GM23338 (cell line): ENCODE measurements around the gene INTS6. TPM values are rescaled to one million over a fixed set of nuclear protein-coding genes. Genes with fewer than 3 reads are reported as not detected.

Experiments
- ATAC-seq: fragments of 200-7000 bp; cut with Tn5 transposase; 3 replicates; pipeline ENCODE4 v1.9.1; 2020
- DNase-seq: peaks from one replicate; pipeline ENCODE4 v3.0.0-alpha.2; 2015; ENCODE audit warnings: low spot score
- H2AFZ ChIP-seq: fragments of 200-600 bp; sonication (generic); 2 replicates; pipeline ENCODE4 v1.8.0; 2016; ENCODE audit warnings: antibody characterized with exemption, mild to moderate bottlenecking, moderate library complexity
- H3F3A ChIP-seq: fragments of 200-600 bp; sonication (generic); replicated peaks from 2 replicates; pipeline ENCODE4 v1.8.0; 2017; ENCODE audit warnings: antibody characterized with exemption, mixed run types, low read depth
- H3K27ac ChIP-seq: fragments of 200-600 bp; sonication (generic); 2 replicates; pipeline ENCODE4 v1.6.1; 2016; ENCODE audit warnings: low read depth
- H3K27me3 ChIP-seq: fragments of 200-600 bp; sonication (generic); 2 replicates; pipeline ENCODE4 v1.8.0; 2016; ENCODE audit warnings: mild to moderate bottlenecking, mixed run types, moderate library complexity; ENCODE audit not compliant: insufficient read depth
- H3K36me3 ChIP-seq: fragments of 200-600 bp; sonication (generic); 2 replicates; pipeline ENCODE4 v1.8.0; 2016; ENCODE audit warnings: mild to moderate bottlenecking; ENCODE audit not compliant: insufficient read depth
- H3K4me1 ChIP-seq: fragments of 200-600 bp; sonication (generic); 2 replicates; pipeline ENCODE4 v1.8.0; 2016; ENCODE audit warnings: mild to moderate bottlenecking, moderate library complexity; ENCODE audit not compliant: insufficient read depth
- H3K4me2 ChIP-seq: fragments of 200-600 bp; sonication (generic); 2 replicates; pipeline ENCODE4 v1.7.1; 2017; ENCODE audit warnings: mixed run types
- H3K4me3 ChIP-seq: fragments of 200-600 bp; sonication (generic); 2 replicates; pipeline ENCODE4 v1.6.1; 2016; ENCODE audit warnings: mixed run types
- H3K79me2 ChIP-seq: fragments of 200-600 bp; sonication (generic); replicated peaks from 2 replicates; pipeline ENCODE4 v1.8.0; 2017; ENCODE audit warnings: mild to moderate bottlenecking; ENCODE audit not compliant: insufficient read depth
- H3K9me2 ChIP-seq: fragments of 200-600 bp; sonication (generic); 2 replicates; pipeline ENCODE4 v1.8.0; 2017; ENCODE audit not compliant: insufficient read depth
- H4K20me1 ChIP-seq: fragments of 200-600 bp; sonication (generic); replicated peaks from 2 replicates; pipeline ENCODE4 v1.8.0; 2017; ENCODE audit warnings: mild to moderate bottlenecking; ENCODE audit not compliant: insufficient read depth
- H3K27ac Mint-ChIP-seq: 2 replicates; pipeline ENCODE4 v1.8.0; 2020; ENCODE audit warnings: inconsistent platforms, mild to moderate bottlenecking, moderate library complexity, mixed read lengths
- H3K27me3 Mint-ChIP-seq: 3 replicates; pipeline ENCODE4 v1.8.0; 2022; ENCODE audit warnings: low read depth, mild to moderate bottlenecking, moderate library complexity, mixed read lengths, inconsistent platforms; ENCODE audit not compliant: insufficient read depth, poor library complexity
- H3K36me3 Mint-ChIP-seq: 3 replicates; pipeline ENCODE4 v1.8.0; 2021; ENCODE audit warnings: low read depth, mild to moderate bottlenecking, inconsistent platforms, moderate library complexity, mixed read lengths
- H3K4me1 Mint-ChIP-seq: 3 replicates; pipeline ENCODE4 v1.8.0; 2020; ENCODE audit warnings: mild to moderate bottlenecking, inconsistent platforms, mixed read lengths
- H3K4me3 Mint-ChIP-seq: 3 replicates; pipeline ENCODE4 v1.8.0; 2021; ENCODE audit warnings: moderate library complexity, mild to moderate bottlenecking, inconsistent platforms, mixed read lengths
- H3K9me3 Mint-ChIP-seq: 3 replicates; pipeline ENCODE4 v1.8.0; 2020; ENCODE audit warnings: moderate library complexity, mild to moderate bottlenecking, inconsistent platforms, mixed read lengths
- CREB1 ChIP-seq: fragments of 250-450 bp; sonication (Bioruptor Pico); IDR thresholded peaks from 2 replicates; pipeline ENCODE4 v1.5.0; 2020; ENCODE audit warnings: low read depth, mild to moderate bottlenecking, moderate library complexity
- EZH2 ChIP-seq: fragments of 200-600 bp; sonication (generic); IDR thresholded peaks from one replicate; pipeline ENCODE4 v1.8.0; 2017; ENCODE audit warnings: antibody characterized with exemption, mild to moderate bottlenecking, low read depth; ENCODE audit not compliant: unreplicated experiment
- EZH2phosphoT487 ChIP-seq: fragments of 200-600 bp; sonication (generic); IDR thresholded peaks from one replicate; pipeline ENCODE4 v1.8.1; 2018; ENCODE audit warnings: antibody characterized with exemption; ENCODE audit not compliant: unreplicated experiment
- JUNB ChIP-seq: IDR thresholded peaks from one replicate; pipeline ENCODE4 v1.6.1; 2016; ENCODE audit warnings: antibody characterized with exemption; ENCODE audit not compliant: unreplicated experiment
- NANOG ChIP-seq: IDR thresholded peaks from 2 replicates; pipeline ENCODE4 v1.6.1; 2016; ENCODE audit warnings: antibody characterized with exemption, borderline replicate concordance
- POLR2AphosphoS5 ChIP-seq: IDR thresholded peaks from 2 replicates; pipeline ENCODE4 v1.6.1; 2016; ENCODE audit warnings: antibody characterized with exemption, low read depth
- REST ChIP-seq: IDR thresholded peaks from one replicate; pipeline ENCODE4 v1.6.1; 2018; ENCODE audit warnings: antibody characterized with exemption; ENCODE audit not compliant: unreplicated experiment
- STAT1 ChIP-seq: IDR thresholded peaks from one replicate; pipeline ENCODE4 v1.6.1; 2016; ENCODE audit warnings: antibody characterized with exemption; ENCODE audit not compliant: unreplicated experiment
- ZNF114 ChIP-seq: fragments of 250-450 bp; sonication (Bioruptor Pico); IDR thresholded peaks from 2 replicates; pipeline ENCODE4 v1.5.0; 2020; ENCODE audit warnings: mild to moderate bottlenecking, moderate library complexity
- ZNF331 ChIP-seq: fragments of 250-450 bp; sonication (Bioruptor Pico); IDR thresholded peaks from 2 replicates; pipeline ENCODE4 v1.5.0; 2020; ENCODE audit warnings: low read depth, mild to moderate bottlenecking, moderate library complexity
- polyA plus RNA-seq: library from polyadenylated mRNA; unstranded; fragments of >200 nt; fragmentation: Nextera tagmentation; extraction: Ambion mirVana; gene quantifications from 2 replicates; pipeline ENCODE4 v1.2.1, GENCODE V29; 2016
- total RNA-seq: library from RNA; depleted of rRNA; stranded (reverse); fragments of >200 nt; shearing (Covaris generic); gene quantifications from 2 replicates; pipeline ENCODE4 v1.2.3, GENCODE V29; 2014
- TF ChIP-seq, protein P1 (sequence below): IDR thresholded peaks from 2 replicates; pipeline ENCODE4 v1.6.1; 2016; ENCODE audit warnings: antibody characterized with exemption
- TF ChIP-seq, protein P2 (sequence below): fragments of 250-450 bp; sonication (Bioruptor Pico); IDR thresholded peaks from 2 replicates; pipeline ENCODE4 v1.5.0; 2020; ENCODE audit warnings: mild to moderate bottlenecking, moderate library complexity
- TF ChIP-seq, protein P3 (sequence below), 2 experiments: fragments of 200-600 bp in 1 of 2; sonication (generic) in 1 of 2; conservative IDR thresholded peaks; 2 replicates each; pipeline versions ENCODE4 v1.5.1 to v1.6.1; 2016 to 2017; ENCODE audit warnings: antibody characterized with exemption in 2 of 2, low read depth in 2 of 2, mild to moderate bottlenecking in 2 of 2, moderate library complexity in 1 of 2

The INTS6 gene
- total and polyA plus RNA-seq, 2 experiments from 2014 or later = 24.8 to 38.6 TPM

DNA sequence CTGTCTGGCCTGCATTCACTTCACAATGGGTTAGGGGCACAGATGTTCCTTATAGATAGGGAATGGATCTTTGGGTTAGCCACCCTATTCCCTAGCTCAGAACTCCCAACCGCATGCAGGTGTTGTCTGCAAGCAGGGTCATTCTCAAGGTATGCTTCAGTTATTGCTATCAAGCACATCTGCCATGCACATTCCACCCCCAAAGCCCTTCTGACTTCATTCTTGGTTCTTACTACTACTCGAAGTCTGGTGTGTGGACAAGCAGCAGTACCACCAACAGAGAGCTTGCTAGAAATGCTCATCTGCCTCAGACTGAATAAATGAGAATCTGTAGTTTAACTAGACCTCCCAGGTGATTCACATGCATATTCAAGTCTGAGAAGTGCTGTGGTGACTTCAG, 82.0 kb downstream of the INTS6 start:
- peak; percentile 50 for ATAC-seq
- H3K4me3 Mint-ChIP-seq = no peak overlapping the region

More for the DNA sequence above, 82.0 kb downstream of the INTS6 start:
- H3K27me3 Mint-ChIP-seq = no peaks in the 10 kb centered on the region
- no peak for DNase-seq
- Histone ChIP-seq H3K9me2 (no peaks in the 10 kb centered on the region), H3K36me3 (peaks cover 56% of the 10 kb centered on the region), H3K4me3 (no peak overlapping the region), H2AFZ (no peak overlapping the region), H3K27me3 (no peaks in the 10 kb centered on the region), H3F3A (0 out of 2 replicates have a peak, but pooled peaks cover 4% of the 10 kb centered on the region), H3K27ac (no peak overlapping the region), H3K4me1 (peaks cover 12% of the 10 kb centered on the region; the same call in 1 of the 2 replicates), H3K4me2 (no peak overlapping the region), H3K79me2 (0 out of 2 replicates have a peak, but pooled peaks cover 6% of the 10 kb centered on the region), H4K20me1 (no peaks in the 10 kb centered on the region)
- no peaks in the 10 kb centered on the region for H3K4me1 Mint-ChIP-seq
- H3K27ac Mint-ChIP-seq = no peak overlapping the region
- H3K36me3 Mint-ChIP-seq = peaks cover 37% of the 10 kb centered on the region
- TF ChIP-seq EZH2phosphoT487 = no peak
- TF ChIP-seq REST = no peak
- TF ChIP-seq, protein P1, sequence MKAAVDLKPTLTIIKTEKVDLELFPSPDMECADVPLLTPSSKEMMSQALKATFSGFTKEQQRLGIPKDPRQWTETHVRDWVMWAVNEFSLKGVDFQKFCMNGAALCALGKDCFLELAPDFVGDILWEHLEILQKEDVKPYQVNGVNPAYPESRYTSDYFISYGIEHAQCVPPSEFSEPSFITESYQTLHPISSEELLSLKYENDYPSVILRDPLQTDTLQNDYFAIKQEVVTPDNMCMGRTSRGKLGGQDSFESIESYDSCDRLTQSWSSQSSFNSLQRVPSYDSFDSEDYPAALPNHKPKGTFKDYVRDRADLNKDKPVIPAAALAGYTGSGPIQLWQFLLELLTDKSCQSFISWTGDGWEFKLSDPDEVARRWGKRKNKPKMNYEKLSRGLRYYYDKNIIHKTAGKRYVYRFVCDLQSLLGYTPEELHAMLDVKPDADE = no peak
- no peak for TF ChIP-seq ZNF114 (CRISPR knock-in tag)
- no peak for TF ChIP-seq POLR2AphosphoS5
- no peak for TF ChIP-seq JUNB
- TF ChIP-seq EZH2 = no peak
- TF ChIP-seq CREB1 (CRISPR knock-in tag) = no peak
- TF ChIP-seq ZNF331 = no peak
- TF ChIP-seq NANOG = no peak
- TF ChIP-seq, protein P2, sequence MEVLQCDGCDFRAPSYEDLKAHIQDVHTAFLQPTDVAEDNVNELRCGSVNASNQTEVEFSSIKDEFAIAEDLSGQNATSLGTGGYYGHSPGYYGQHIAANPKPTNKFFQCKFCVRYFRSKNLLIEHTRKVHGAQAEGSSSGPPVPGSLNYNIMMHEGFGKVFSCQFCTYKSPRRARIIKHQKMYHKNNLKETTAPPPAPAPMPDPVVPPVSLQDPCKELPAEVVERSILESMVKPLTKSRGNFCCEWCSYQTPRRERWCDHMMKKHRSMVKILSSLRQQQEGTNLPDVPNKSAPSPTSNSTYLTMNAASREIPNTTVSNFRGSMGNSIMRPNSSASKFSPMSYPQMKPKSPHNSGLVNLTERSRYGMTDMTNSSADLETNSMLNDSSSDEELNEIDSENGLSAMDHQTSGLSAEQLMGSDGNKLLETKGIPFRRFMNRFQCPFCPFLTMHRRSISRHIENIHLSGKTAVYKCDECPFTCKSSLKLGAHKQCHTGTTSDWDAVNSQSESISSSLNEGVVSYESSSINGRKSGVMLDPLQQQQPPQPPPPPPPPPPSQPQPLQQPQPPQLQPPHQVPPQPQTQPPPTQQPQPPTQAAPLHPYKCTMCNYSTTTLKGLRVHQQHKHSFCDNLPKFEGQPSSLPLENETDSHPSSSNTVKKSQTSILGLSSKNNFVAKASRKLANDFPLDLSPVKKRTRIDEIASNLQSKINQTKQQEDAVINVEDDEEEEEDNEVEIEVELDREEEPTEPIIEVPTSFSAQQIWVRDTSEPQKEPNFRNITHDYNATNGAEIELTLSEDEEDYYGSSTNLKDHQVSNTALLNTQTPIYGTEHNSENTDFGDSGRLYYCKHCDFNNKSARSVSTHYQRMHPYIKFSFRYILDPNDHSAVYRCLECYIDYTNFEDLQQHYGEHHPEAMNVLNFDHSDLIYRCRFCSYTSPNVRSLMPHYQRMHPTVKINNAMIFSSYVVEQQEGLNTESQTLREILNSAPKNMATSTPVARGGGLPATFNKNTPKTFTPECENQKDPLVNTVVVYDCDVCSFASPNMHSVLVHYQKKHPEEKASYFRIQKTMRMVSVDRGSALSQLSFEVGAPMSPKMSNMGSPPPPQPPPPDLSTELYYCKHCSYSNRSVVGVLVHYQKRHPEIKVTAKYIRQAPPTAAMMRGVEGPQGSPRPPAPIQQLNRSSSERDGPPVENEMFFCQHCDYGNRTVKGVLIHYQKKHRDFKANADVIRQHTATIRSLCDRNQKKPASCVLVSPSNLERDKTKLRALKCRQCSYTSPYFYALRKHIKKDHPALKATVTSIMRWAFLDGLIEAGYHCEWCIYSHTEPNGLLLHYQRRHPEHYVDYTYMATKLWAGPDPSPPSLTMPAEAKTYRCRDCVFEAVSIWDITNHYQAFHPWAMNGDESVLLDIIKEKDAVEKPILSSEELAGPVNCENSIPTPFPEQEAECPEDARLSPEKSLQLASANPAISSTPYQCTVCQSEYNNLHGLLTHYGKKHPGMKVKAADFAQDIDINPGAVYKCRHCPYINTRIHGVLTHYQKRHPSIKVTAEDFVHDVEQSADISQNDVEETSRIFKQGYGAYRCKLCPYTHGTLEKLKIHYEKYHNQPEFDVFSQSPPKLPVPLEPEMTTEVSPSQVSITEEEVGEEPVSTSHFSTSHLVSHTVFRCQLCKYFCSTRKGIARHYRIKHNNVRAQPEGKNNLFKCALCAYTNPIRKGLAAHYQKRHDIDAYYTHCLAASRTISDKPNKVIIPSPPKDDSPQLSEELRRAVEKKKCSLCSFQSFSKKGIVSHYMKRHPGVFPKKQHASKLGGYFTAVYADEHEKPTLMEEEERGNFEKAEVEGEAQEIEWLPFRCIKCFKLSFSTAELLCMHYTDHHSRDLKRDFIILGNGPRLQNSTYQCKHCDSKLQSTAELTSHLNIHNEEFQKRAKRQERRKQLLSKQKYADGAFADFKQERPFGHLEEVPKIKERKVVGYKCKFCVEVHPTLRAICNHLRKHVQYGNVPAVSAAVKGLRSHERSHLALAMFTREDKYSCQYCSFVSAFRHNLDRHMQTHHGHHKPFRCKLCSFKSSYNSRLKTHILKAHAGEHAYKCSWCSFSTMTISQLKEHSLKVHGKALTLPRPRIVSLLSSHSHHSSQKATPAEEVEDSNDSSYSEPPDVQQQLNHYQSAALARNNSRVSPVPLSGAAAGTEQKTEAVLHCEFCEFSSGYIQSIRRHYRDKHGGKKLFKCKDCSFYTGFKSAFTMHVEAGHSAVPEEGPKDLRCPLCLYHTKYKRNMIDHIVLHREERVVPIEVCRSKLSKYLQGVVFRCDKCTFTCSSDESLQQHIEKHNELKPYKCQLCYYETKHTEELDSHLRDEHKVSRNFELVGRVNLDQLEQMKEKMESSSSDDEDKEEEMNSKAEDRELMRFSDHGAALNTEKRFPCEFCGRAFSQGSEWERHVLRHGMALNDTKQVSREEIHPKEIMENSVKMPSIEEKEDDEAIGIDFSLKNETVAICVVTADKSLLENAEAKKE (CRISPR knock-in tag) = no peak
- no peak for TF ChIP-seq STAT1
- TF ChIP-seq, protein P3, sequence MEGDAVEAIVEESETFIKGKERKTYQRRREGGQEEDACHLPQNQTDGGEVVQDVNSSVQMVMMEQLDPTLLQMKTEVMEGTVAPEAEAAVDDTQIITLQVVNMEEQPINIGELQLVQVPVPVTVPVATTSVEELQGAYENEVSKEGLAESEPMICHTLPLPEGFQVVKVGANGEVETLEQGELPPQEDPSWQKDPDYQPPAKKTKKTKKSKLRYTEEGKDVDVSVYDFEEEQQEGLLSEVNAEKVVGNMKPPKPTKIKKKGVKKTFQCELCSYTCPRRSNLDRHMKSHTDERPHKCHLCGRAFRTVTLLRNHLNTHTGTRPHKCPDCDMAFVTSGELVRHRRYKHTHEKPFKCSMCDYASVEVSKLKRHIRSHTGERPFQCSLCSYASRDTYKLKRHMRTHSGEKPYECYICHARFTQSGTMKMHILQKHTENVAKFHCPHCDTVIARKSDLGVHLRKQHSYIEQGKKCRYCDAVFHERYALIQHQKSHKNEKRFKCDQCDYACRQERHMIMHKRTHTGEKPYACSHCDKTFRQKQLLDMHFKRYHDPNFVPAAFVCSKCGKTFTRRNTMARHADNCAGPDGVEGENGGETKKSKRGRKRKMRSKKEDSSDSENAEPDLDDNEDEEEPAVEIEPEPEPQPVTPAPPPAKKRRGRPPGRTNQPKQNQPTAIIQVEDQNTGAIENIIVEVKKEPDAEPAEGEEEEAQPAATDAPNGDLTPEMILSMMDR (conservative IDR thresholded peaks at IDR 0.05; ENCODE audit: low read depth in 2 of 2) = no peak
- H3K9me3 Mint-ChIP-seq = no peaks in the 10 kb centered on the region
